ENCODE measurements around the gene RPAP3.
"Not testable (repeated sequence)": the region's sequence is repeated elsewhere in the genome, so short reads cannot be mapped to it uniquely, and the experiment has no call there.

RPAP3 gene

DNA sequence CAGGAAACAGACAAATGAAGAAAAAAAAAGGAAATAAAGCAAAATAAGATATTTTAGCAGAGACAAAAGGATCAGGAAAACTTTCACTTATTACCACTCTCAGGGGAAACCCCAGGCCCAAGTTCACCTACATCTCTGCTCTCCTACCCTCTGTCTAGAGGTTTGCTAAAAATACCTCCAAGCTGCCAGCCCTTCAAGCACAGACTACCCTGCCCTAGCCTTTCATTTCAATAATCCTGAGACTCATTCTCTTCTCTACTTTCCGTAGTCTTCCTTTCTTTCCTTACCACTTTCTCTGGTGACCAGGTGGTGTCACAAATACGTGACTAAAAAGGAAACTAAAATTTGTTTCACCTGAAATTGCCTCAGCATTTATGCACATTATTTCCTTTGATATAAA, 33.8 kb downstream of the RPAP3 start:
- TF ChIP-seq, protein P1, sequence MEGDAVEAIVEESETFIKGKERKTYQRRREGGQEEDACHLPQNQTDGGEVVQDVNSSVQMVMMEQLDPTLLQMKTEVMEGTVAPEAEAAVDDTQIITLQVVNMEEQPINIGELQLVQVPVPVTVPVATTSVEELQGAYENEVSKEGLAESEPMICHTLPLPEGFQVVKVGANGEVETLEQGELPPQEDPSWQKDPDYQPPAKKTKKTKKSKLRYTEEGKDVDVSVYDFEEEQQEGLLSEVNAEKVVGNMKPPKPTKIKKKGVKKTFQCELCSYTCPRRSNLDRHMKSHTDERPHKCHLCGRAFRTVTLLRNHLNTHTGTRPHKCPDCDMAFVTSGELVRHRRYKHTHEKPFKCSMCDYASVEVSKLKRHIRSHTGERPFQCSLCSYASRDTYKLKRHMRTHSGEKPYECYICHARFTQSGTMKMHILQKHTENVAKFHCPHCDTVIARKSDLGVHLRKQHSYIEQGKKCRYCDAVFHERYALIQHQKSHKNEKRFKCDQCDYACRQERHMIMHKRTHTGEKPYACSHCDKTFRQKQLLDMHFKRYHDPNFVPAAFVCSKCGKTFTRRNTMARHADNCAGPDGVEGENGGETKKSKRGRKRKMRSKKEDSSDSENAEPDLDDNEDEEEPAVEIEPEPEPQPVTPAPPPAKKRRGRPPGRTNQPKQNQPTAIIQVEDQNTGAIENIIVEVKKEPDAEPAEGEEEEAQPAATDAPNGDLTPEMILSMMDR (IDR thresholded peaks at IDR 0.05; ENCODE audit: extremely low read depth, missing control alignments), result no peak
- DNase-seq (ENCODE audit: low spot score), result no peak

GRCh38 chr12:47667935-47668334, 37.9 kb downstream of the RPAP3 start:
- DNase-seq (ENCODE audit: low spot score), result not testable (repeated sequence)

DNA sequence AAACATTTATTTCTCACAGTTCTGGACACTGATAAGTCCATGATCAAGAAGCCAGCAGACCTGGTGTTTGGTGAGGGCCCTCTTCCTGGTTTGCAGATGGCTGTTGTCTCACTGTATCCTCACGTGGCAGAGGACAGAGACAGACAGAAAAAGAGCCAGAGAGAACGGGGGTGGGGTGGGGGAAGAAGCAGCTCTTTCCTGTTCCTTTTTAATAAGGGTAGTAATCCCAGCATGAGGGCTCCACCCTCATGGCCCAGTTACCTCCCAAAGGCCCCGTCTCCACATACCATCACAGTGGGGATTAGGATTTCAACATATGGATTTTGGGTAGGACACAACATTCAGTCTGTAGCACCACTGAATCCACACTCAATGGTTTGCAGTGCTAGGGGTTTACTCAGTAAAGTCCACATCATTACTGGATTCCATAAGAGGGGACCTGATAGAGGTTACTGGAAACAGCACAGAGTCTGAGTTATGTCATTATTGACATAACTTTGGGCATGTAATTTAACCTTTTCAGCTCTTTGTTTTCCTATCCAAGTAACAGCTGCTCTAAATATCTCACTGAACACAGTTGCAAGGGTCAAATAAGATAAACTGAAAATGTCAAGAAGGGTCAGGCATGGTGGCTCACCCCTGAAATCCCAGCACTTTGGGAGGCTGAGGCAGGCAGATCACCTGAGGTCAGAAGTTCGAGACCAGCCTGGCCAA, 53.2 kb downstream of the RPAP3 start:
- TF ChIP-seq, protein P1 (IDR thresholded peaks at IDR 0.05; ENCODE audit: extremely low read depth, missing control alignments), result no peak

DNA sequence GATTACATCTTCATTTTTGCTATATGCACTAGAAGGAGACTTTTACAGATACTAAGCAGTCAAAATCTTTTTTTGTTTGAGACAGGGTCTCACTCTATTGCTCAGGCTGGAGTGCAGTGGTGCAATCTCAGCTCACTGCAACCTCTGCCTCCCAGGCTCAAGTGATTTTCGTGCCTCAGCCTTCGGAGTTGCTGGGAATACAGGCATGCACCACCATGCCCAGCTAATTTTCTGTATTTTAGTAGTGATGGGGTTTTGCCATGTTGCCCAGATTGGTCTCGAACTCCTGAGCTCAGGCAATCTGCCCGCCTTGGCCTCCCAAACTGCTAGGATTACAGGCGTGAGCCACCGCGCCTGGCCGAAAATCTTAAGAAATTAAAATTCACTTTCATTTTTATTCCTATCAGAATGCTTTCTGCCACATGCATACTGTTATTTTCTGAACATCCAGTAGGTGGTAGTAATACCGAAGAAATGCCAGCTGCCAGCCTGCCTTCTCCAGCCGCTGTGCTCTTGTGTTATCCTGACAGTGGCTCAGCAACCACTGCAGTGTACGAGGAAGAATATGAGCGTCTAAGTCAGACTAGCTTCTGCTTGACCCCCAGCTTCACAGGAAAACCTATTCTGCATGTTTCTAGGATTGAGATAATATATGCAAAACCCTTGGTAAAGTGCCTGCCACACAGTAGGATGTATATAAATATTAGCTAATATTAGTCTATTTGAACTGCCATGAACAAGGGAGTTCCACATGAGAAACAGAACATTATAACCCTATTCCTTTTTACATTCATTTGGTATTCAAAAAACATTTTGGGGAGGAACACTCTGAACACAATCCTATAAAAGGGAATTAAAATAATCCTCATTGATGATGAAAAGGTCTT, 54.2 kb downstream of the RPAP3 start:
- TF ChIP-seq, protein P1 (IDR thresholded peaks at IDR 0.05; ENCODE audit: extremely low read depth, missing control alignments), result peak; percentile 41
- peak; percentile 51 for DNase-seq (ENCODE audit: low spot score)

More for the DNA sequence above, 53.2 kb downstream of the RPAP3 start:
- DNase-seq (ENCODE audit: low spot score), result no peak

DNA sequence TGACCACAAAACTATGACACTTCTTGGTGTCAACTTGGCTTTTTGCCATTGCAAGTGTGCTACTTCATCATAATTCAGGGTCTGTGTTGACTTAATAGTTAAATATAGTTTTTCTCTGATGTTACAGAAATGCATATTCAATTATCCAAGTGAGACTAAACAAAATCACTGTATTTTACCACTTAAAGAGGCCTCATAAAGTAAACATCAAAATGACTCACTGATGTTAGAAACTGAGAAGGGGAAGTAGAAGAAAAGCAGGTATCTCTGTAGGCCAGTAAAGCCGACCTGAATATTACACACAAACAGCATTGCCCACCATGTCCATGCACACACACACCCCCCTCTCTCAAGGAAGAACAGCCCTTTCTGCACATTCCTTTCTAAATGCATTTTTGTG, 55.4 kb downstream of the RPAP3 start:
- DNase-seq (ENCODE audit: low spot score), result peak; percentile 16
- TF ChIP-seq, protein P1 (IDR thresholded peaks at IDR 0.05; ENCODE audit: extremely low read depth, missing control alignments), result no peak

GRCh38 chr12:47649381-47649780, 56.4 kb downstream of the RPAP3 start:
- TF ChIP-seq, protein P1 (IDR thresholded peaks at IDR 0.05; ENCODE audit: extremely low read depth, missing control alignments), result no peak
- DNase-seq (ENCODE audit: low spot score), result no peak

DNA sequence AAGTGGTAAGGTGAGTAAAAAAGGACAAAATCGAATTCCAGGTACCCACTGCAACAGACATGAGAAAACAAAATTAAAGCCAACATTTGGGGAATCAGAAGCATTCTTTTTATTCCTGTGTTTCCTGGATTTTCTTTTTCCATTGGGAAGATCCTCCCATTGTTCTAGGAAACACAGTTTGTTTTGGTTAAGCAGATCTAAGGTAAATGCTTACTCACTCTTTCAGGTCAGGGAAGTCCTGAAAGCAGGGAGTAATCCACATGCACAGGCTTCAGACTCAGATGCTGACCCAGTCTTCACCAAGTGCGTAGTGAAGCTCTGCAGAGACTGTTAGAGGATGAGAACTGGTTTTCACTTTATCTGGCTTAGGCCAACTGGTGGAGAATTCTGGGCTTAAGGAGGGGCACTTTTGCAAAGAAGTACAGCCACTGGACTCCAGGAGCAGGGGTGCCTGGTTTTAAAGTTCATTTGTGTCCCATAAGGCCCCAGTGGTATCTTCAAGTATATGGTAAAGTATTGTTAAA, 57.7 kb downstream of the RPAP3 start:
- DNase-seq (ENCODE audit: low spot score), result no peak
- TF ChIP-seq, protein P1 (IDR thresholded peaks at IDR 0.05; ENCODE audit: extremely low read depth, missing control alignments), result no peak

- not testable (repeated sequence) for DNase-seq (ENCODE audit: low spot score)
These were observed 63.5 kb downstream of the RPAP3 start for GRCh38 chr12:47642310-47642709.

Data from GM20000 (cell line).